Measurements from ENCODE around the gene CHPF2. TPM values are rescaled to one million over a fixed set of nuclear protein-coding genes. Genes with fewer than 3 reads are reported as not detected.

CHPF2 gene
- total RNA-seq, 1 donor from 2014 or later = 84.7 TPM

- Histone ChIP-seq H3K79me2 (ENCODE audit: insufficient read depth, low read length) (no peaks in the 10 kb centered on the region), H3K36me3 (ENCODE audit: insufficient read depth, low read length) (no peaks in the 10 kb centered on the region), H3K4me1 (ENCODE audit: insufficient read depth, low read length) (no peaks in the 10 kb centered on the region), H3K9ac (ENCODE audit: low read length) (no peak within 1 kb of the TSS), H3K27ac (ENCODE audit: low read depth, low read length) (no peak within 1 kb of the TSS), H4K20me1 (ENCODE audit: insufficient read depth, low read length) (no peaks in the 10 kb centered on the region), H3K4me2 (ENCODE audit: low read length) (no peak within 1 kb of the TSS), H3K4me3 (ENCODE audit: insufficient read depth, low read depth, low read length) (no peak within 1 kb of the TSS), H2AFZ (ENCODE audit: low read depth, low read length) (no peak within 1 kb of the TSS), H3K9me3 (ENCODE audit: insufficient read depth, low read depth, low read length) (no peaks in the 10 kb centered on the region), H3K27me3 (ENCODE audit: insufficient read depth, low read length) (peaks cover 21% of the 10 kb centered on the region)
- Mint-ChIP-seq H3K27me3 (ENCODE audit: low read depth, unreplicated experiment) (peaks cover 53% of the 10 kb centered on the region), H3K27ac (ENCODE audit: unreplicated experiment) (no peak within 1 kb of the TSS), H3K9me3 (ENCODE audit: unreplicated experiment) (peaks cover 9% of the 10 kb centered on the region), H3K4me1 (ENCODE audit: low read depth, unreplicated experiment) (no peaks in the 10 kb centered on the region), H3K4me3 (ENCODE audit: unreplicated experiment) (no peak within 1 kb of the TSS), H3K36me3 (ENCODE audit: low read depth, unreplicated experiment) (peaks cover 2% of the 10 kb centered on the region)
- TF ChIP-seq CTCF (IDR thresholded peaks at IDR 0.05; ENCODE audit: insufficient read depth, low read depth, low read length) = no peak
- no peak for FAIRE-seq
- no peak for DNase-seq (ENCODE audit: low read depth)
Observed at GRCh38 chr7:151186640-151187408, 45.5 kb upstream of the CHPF2 start, which contains the start of gene ASB10. Gene ASB10 (minus strand): TSS chr7:151187250. CDS start chr7:151187130, 120 bp downstream.

GRCh38 chr7:151187409-151188251, 44.7 kb upstream of the CHPF2 start:
- Histone ChIP-seq H3K79me2 (ENCODE audit: insufficient read depth, low read length) (no peaks in the 10 kb centered on the region), H3K9ac (ENCODE audit: low read length) (no peak overlapping the region), H3K4me3 (ENCODE audit: insufficient read depth, low read depth, low read length) (no peak overlapping the region), H3K4me2 (ENCODE audit: low read length) (no peak overlapping the region), H3K4me1 (ENCODE audit: insufficient read depth, low read length) (no peaks in the 10 kb centered on the region), H3K27me3 (ENCODE audit: insufficient read depth, low read length) (peaks cover 18% of the 10 kb centered on the region), H4K20me1 (ENCODE audit: insufficient read depth, low read length) (no peaks in the 10 kb centered on the region), H3K27ac (ENCODE audit: low read depth, low read length) (no peak overlapping the region), H3K9me3 (ENCODE audit: insufficient read depth, low read depth, low read length) (no peaks in the 10 kb centered on the region), H3K36me3 (ENCODE audit: insufficient read depth, low read length) (no peaks in the 10 kb centered on the region), H2AFZ (ENCODE audit: low read depth, low read length) (no peak overlapping the region)
- H3K9me3 Mint-ChIP-seq (ENCODE audit: unreplicated experiment) = peaks cover 6% of the 10 kb centered on the region
- peaks cover 47% of the 10 kb centered on the region for H3K27me3 Mint-ChIP-seq (ENCODE audit: low read depth, unreplicated experiment)
- H3K4me1 Mint-ChIP-seq (ENCODE audit: low read depth, unreplicated experiment) = no peaks in the 10 kb centered on the region
- FAIRE-seq = no peak
- no peak for DNase-seq (ENCODE audit: low read depth)
- peaks cover 2% of the 10 kb centered on the region for H3K36me3 Mint-ChIP-seq (ENCODE audit: low read depth, unreplicated experiment)
- H3K4me3 Mint-ChIP-seq (ENCODE audit: unreplicated experiment) = no peak overlapping the region
- TF ChIP-seq EZH2 (IDR thresholded peaks at IDR 0.05; ENCODE audit: insufficient read depth, low read length) = no peak
- TF ChIP-seq CTCF (IDR thresholded peaks at IDR 0.05; ENCODE audit: insufficient read depth, low read depth, low read length) = no peak
- H3K27ac Mint-ChIP-seq (ENCODE audit: unreplicated experiment) = no peak overlapping the region
